ENCODE results near the gene KISS1R.

GRCh38 chr19:927351-927779 is 10.2 kb downstream of the KISS1R start:
- TF ChIP-seq CTCF (IDR thresholded peaks at IDR 0.05) = no peak
- no peak for TF ChIP-seq POLR2A (IDR thresholded peaks at IDR 0.05)
